Neural progenitor cell (in vitro differentiated cells): ENCODE data around the gene DEPDC1B. TPM values are rescaled to one million over a fixed set of nuclear protein-coding genes. Genes with fewer than 3 reads are reported as not detected.
"Not testable (repeated sequence)": the region's sequence is repeated elsewhere in the genome, so short reads cannot be mapped to it uniquely, and the experiment has no call there.

Experiments used
- DNase-seq: peaks from one replicate; pipeline ENCODE4 v3.0.0-alpha.2; 2016; ENCODE audit warnings: low spot score
- H2AFZ ChIP-seq: fragments of 200-600 bp; sonication (generic); replicated peaks from 2 replicates; pipeline ENCODE4 v1.6.1; 2016; ENCODE audit warnings: antibody characterized with exemption
- H3F3A ChIP-seq: fragments of 200-600 bp; sonication (generic); 2 replicates; pipeline ENCODE4 v1.6.1; 2016; ENCODE audit warnings: antibody characterized with exemption, low read depth
- H3K27ac ChIP-seq: fragments of 200-600 bp; sonication (generic); 2 replicates; pipeline ENCODE4 v1.5.1; 2016; ENCODE audit warnings: mild to moderate bottlenecking
- H3K27me3 ChIP-seq: fragments of 200-600 bp; sonication (generic); 2 replicates; pipeline ENCODE4 v1.6.1; 2016; ENCODE audit warnings: mild to moderate bottlenecking, moderate library complexity
- H3K36me3 ChIP-seq: fragments of 200-600 bp; sonication (generic); 2 replicates; pipeline ENCODE4 v1.5.1; 2016
- H3K4me1 ChIP-seq: fragments of 200-600 bp; sonication (generic); 2 replicates; pipeline ENCODE4 v1.6.1; 2016; ENCODE audit warnings: mixed run types
- H3K4me2 ChIP-seq: fragments of 200-600 bp; sonication (generic); 2 replicates; pipeline ENCODE4 v1.6.1; 2016
- H3K4me3 ChIP-seq: fragments of 200-600 bp; sonication (generic); 2 replicates; pipeline ENCODE4 v1.5.1; 2016
- H3K79me2 ChIP-seq: fragments of 200-600 bp; sonication (generic); 2 replicates; pipeline ENCODE4 v1.6.1; 2016; ENCODE audit warnings: low read depth
- H3K9ac ChIP-seq: fragments of 200-600 bp; sonication (generic); 2 replicates; pipeline ENCODE4 v1.6.1; 2016
- H3K9me3 ChIP-seq: fragments of 200-600 bp; sonication (generic); 2 replicates; pipeline ENCODE4 v1.5.1; 2016; ENCODE audit warnings: low read depth
- H4K20me1 ChIP-seq: fragments of 200-600 bp; sonication (generic); 2 replicates; pipeline ENCODE4 v1.6.1; 2016; ENCODE audit warnings: low read depth
- H3K27ac Mint-ChIP-seq: 3 replicates; pipeline ENCODE4 v1.8.0; 2021; ENCODE audit warnings: mixed read lengths
- H3K27me3 Mint-ChIP-seq: 2 replicates; pipeline ENCODE4 v1.8.0; 2022; ENCODE audit warnings: low read depth, mild to moderate bottlenecking, inconsistent platforms, moderate library complexity, mixed read lengths; ENCODE audit not compliant: insufficient read depth
- H3K36me3 Mint-ChIP-seq: 3 replicates; pipeline ENCODE4 v1.8.0; 2021; ENCODE audit warnings: mixed read lengths
- H3K4me1 Mint-ChIP-seq: 3 replicates; pipeline ENCODE4 v1.8.0; 2021; ENCODE audit warnings: mixed read lengths
- H3K4me3 Mint-ChIP-seq: 3 replicates; pipeline ENCODE4 v1.8.0; 2021; ENCODE audit warnings: mild to moderate bottlenecking, moderate library complexity, mixed read lengths
- H3K9me3 Mint-ChIP-seq: 3 replicates; pipeline ENCODE4 v1.8.0; 2020; ENCODE audit warnings: mixed read lengths
- EZH2 ChIP-seq: fragments of 200-600 bp; sonication (generic); IDR thresholded peaks from 2 replicates; pipeline ENCODE4 v1.6.1; 2017; ENCODE audit warnings: antibody characterized with exemption, mild to moderate bottlenecking, moderate library complexity
- EZH2phosphoT487 ChIP-seq: fragments of 200-600 bp; sonication (generic); IDR thresholded peaks from 2 replicates; pipeline ENCODE4 v1.6.1; 2017; ENCODE audit warnings: antibody characterized with exemption
- total RNA-seq: library from RNA; depleted of rRNA; stranded (reverse); fragments of >200 nt; gene quantifications from 2 replicates; pipeline ENCODE4 v1.2.3, GENCODE V29; 2015; ENCODE audit warnings: low replicate concordance
- TF ChIP-seq, protein P1 (sequence below): fragments of 200-600 bp; sonication (generic); IDR thresholded peaks from 2 replicates; pipeline ENCODE4 v1.5.1; 2017; ENCODE audit warnings: antibody characterized with exemption, mild to moderate bottlenecking

The DEPDC1B gene
- total RNA-seq, 1 donor from 2014 or later = 142 TPM

DNA sequence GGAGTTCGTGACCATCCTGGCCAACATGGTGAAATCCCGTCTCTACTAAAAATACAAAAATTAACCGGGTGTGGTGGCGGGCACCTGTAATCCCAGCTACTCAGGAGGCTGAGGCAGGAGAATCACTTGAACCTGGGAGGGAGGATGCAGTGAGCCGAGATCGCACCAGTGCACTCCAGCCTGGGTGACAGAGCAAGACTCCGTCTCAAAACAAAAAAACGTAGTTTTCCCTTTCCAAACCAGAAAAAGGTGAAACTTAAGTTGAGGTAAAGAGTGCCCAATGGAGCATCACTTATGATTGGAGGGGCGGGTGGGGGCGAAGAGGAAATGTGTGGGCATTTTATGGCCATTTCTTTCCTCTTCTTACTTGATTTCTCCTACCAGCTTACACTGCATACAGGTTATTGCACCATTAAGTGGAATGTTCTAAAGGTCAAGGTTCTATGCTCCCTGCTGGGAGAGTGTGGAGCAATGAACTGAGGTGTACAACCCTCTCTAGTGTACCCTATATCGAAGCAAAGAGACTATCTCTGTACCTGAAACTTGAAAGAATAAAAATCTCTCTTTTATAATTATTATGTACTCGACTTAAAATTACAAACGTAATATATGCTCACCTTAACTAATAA is 136.2 kb downstream of the DEPDC1B start:
- Mint-ChIP-seq H3K4me3 (no peak overlapping the region), H3K9me3 (peaks cover 20% of the 10 kb centered on the region), H3K27me3 (peaks cover 4% of the 10 kb centered on the region), H3K4me1 (no peaks in the 10 kb centered on the region), H3K27ac (no peak overlapping the region), H3K36me3 (no peaks in the 10 kb centered on the region)
- Histone ChIP-seq H2AFZ (no peak overlapping the region), H3F3A (no peaks in the 10 kb centered on the region), H3K27me3 (no peaks in the 10 kb centered on the region), H4K20me1 (no peaks in the 10 kb centered on the region), H3K4me1 (no peaks in the 10 kb centered on the region), H3K79me2 (no peaks in the 10 kb centered on the region), H3K4me2 (no peak overlapping the region), H3K9ac (no peak overlapping the region), H3K36me3 (no peaks in the 10 kb centered on the region), H3K9me3 (peaks cover 5% of the 10 kb centered on the region), H3K4me3 (no peak overlapping the region), H3K27ac (no peak overlapping the region)
- DNase-seq = no peak
- TF ChIP-seq EZH2 (no peak), EZH2phosphoT487 (no peak)
- TF ChIP-seq, protein P1, sequence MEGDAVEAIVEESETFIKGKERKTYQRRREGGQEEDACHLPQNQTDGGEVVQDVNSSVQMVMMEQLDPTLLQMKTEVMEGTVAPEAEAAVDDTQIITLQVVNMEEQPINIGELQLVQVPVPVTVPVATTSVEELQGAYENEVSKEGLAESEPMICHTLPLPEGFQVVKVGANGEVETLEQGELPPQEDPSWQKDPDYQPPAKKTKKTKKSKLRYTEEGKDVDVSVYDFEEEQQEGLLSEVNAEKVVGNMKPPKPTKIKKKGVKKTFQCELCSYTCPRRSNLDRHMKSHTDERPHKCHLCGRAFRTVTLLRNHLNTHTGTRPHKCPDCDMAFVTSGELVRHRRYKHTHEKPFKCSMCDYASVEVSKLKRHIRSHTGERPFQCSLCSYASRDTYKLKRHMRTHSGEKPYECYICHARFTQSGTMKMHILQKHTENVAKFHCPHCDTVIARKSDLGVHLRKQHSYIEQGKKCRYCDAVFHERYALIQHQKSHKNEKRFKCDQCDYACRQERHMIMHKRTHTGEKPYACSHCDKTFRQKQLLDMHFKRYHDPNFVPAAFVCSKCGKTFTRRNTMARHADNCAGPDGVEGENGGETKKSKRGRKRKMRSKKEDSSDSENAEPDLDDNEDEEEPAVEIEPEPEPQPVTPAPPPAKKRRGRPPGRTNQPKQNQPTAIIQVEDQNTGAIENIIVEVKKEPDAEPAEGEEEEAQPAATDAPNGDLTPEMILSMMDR = no peak

DNA sequence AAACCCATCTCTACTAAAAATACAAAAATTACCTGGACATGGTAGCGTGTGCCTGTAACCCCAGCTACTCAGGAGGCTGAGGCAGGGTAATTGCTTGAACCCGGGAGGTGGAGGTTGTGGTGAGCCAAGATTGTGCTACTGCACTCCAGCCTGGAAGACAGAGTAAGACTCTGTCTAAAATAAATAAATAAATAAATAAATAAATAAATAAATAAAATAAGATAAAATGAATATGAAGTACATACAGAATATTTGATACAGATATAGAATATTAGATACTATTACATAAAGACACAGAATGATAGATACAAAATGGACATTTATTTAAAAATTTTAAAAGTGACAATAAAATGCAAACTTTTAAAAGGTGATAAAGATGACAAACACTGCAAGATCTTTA is 146.7 kb downstream of the DEPDC1B start:
- H3K27me3 ChIP-seq, H4K20me1 ChIP-seq, H2AFZ ChIP-seq, H3K4me1 ChIP-seq, H3K4me3 Mint-ChIP-seq, H3K36me3 ChIP-seq, H3K27me3 Mint-ChIP-seq, H3K9me3 Mint-ChIP-seq, H3F3A ChIP-seq, H3K27ac ChIP-seq, H3K9ac ChIP-seq, H3K36me3 Mint-ChIP-seq, H3K4me2 ChIP-seq, H3K79me2 ChIP-seq, H3K27ac Mint-ChIP-seq, H3K9me3 ChIP-seq, H3K4me1 Mint-ChIP-seq, H3K4me3 ChIP-seq, DNase-seq: not testable (repeated sequence)

DNA sequence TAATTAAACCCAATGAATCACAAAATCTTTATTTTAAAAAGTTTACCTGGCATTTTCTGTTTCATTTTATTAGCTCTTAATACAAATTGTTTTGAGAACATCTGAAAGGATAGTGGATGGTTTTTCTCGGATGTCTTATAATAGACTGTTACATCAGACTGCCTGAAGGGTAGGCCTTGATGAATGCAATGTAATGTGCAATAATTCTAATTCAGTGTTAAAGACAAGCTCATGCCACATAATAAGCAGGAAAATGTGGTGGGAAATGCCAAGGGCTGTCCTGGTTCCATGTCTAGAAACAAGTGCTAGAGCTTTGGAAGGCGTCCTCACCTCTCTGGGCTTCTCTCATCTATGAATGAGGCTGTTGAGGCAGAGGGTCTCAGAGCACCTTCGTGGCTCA is 148.1 kb downstream of the DEPDC1B start:
- DNase-seq = no peak
- H3K9ac ChIP-seq = no peak overlapping the region
- H3K4me3 ChIP-seq = no peak overlapping the region
- TF ChIP-seq EZH2phosphoT487 (no peak), EZH2 (no peak)
- TF ChIP-seq, protein P1 = no peak
- H3K27me3 ChIP-seq = no peaks in the 10 kb centered on the region
- no peaks in the 10 kb centered on the region for H3K4me1 ChIP-seq
- H3K4me3 Mint-ChIP-seq = no peak overlapping the region
- H3K27ac ChIP-seq = no peak overlapping the region
- no peaks in the 10 kb centered on the region for H4K20me1 ChIP-seq
- H3K4me1 Mint-ChIP-seq = no peaks in the 10 kb centered on the region
- no peaks in the 10 kb centered on the region for H3K79me2 ChIP-seq
- peaks cover 4% of the 10 kb centered on the region for H3K9me3 Mint-ChIP-seq
- H3K36me3 Mint-ChIP-seq = peaks cover 2% of the 10 kb centered on the region
- no peaks in the 10 kb centered on the region for H3K36me3 ChIP-seq
- H2AFZ ChIP-seq = no peak overlapping the region
- H3K9me3 ChIP-seq = no peaks in the 10 kb centered on the region
- no peaks in the 10 kb centered on the region for H3K27me3 Mint-ChIP-seq
- no peak overlapping the region for H3K27ac Mint-ChIP-seq
- no peaks in the 10 kb centered on the region for H3F3A ChIP-seq
- H3K4me2 ChIP-seq = no peak overlapping the region

DNA sequence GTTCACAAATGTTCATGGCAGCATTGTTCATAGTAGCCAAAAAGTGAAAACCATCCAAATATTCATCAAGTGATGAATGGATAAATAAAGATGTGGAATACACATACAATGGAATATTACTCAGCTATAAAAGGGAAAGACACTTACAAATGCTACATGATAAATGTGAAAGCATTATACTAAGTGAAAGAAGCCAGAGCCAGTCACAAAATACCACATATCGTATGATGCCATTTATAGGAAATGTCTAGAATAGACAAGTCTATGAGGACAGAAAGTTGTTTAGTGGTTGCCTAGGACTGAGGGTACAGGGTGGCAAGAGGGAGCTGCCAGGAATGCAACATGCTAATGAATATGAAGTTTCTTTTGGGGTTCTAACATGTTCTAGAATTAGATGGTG is 148.7 kb downstream of the DEPDC1B start:
- TF ChIP-seq, protein P1 = no peak
- TF ChIP-seq EZH2 = no peak
- TF ChIP-seq EZH2phosphoT487 = no peak
- Mint-ChIP-seq H3K36me3 (peaks cover 2% of the 10 kb centered on the region), H3K27ac (no peak overlapping the region), H3K9me3 (peaks cover 4% of the 10 kb centered on the region), H3K4me1 (no peaks in the 10 kb centered on the region), H3K27me3 (no peaks in the 10 kb centered on the region), H3K4me3 (no peak overlapping the region)
- no peaks in the 10 kb centered on the region for H3K4me1 ChIP-seq
- H3K4me3 ChIP-seq = no peak overlapping the region
- H3K9ac ChIP-seq = no peak overlapping the region
- no peak for DNase-seq
- H4K20me1 ChIP-seq = no peaks in the 10 kb centered on the region
- H3K79me2 ChIP-seq = no peaks in the 10 kb centered on the region
- no peak overlapping the region for H3K27ac ChIP-seq
- H3F3A ChIP-seq = no peaks in the 10 kb centered on the region
- H2AFZ ChIP-seq = no peak overlapping the region
- no peaks in the 10 kb centered on the region for H3K9me3 ChIP-seq
- H3K4me2 ChIP-seq = no peak overlapping the region
- no peaks in the 10 kb centered on the region for H3K27me3 ChIP-seq
- H3K36me3 ChIP-seq = no peaks in the 10 kb centered on the region
